GM18499 (cell line): ENCODE data around the gene METTL15.
"Not testable (repeated sequence)": the region's sequence is repeated elsewhere in the genome, so short reads cannot be mapped to it uniquely, and the experiment has no call there.

ENCODE experiments used
- ATAC-seq: cut with Tn5 transposase; IDR thresholded peaks from one replicate; pipeline ENCODE4 v1.9.1; 2021; ENCODE audit warnings: moderate number of reproducible peaks; ENCODE audit not compliant: insufficient read depth, unreplicated experiment

Gene METTL15, protein sequence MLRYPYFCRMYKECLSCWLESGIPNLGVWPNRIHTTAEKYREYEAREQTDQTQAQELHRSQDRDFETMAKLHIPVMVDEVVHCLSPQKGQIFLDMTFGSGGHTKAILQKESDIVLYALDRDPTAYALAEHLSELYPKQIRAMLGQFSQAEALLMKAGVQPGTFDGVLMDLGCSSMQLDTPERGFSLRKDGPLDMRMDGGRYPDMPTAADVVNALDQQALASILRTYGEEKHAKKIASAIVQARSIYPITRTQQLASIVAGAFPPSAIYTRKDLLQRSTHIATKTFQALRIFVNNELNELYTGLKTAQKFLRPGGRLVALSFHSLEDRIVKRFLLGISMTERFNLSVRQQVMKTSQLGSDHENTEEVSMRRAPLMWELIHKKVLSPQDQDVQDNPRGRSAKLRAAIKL

DNA sequence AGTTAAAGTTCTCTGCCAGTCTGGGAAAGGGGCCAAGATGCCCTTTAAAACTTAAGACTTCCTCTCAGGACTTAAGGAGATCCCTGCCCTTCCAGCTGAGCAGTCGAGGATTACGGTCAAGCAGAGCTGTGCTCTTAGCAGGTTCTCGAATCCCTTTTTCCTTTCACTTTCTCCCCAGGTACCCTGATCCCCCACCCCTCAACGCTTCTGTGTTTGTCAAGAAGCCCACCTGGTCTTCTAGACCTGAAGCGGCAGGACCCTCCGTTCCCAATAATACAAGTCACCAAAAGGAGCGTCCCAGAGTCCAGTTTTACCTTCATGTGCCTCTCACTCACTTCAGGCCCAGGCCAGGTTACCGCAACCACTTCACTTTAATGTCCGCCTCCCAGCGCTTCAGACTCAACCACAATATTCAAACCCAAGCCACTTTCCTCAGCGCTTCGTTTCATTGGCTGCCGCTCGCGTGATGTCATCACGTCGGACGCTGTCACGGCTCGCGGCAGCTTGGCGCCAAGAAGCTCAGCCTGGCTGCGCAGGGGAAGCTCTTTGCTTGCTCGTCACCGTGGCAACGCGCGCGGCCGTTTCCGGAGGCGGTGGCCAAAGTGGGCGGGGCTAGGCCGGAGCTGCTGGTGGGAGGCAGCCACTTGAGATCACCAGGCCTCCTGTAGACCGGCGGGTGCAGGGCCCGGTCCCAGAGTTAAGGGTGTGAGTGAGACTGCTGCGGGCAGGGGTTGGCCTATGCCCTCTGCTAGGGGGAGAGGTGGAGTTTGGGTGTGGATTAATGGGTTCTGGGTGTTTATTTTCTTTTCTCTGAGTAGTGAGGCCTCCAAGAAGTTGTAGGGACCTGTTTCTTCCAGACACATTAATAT is at the start of gene METTL15, which contains the start of gene KIF18A:
Gene METTL15 (plus strand): TSS at position 639 of the 869 bp plus-strand sequence. CDS start 4,947 bp downstream, outside the sequence.
Gene KIF18A (minus strand): TSS at position 407 of the 869 bp plus-strand sequence. CDS start 10,209 bp downstream, outside the sequence.
- ATAC-seq, result peak; percentile 96

DNA sequence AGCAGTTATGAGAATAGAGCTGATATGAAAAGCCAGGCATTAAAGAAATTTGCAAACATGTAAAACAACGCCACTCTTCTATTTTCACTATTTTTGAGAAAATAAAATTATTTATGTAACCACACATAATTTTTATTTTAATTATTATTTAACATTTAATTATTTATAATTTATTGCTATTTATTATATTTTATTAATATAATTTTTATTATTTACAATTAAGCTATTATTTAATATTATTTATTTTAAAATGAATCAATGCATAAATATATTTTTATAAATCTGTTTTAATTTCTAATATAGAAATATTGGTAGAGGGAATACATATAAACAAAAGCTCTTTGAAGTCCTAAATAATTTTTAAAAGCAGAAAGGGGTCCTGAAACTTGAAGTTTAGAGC is 36.9 kb upstream of the METTL15 start:
- no peak for ATAC-seq

DNA sequence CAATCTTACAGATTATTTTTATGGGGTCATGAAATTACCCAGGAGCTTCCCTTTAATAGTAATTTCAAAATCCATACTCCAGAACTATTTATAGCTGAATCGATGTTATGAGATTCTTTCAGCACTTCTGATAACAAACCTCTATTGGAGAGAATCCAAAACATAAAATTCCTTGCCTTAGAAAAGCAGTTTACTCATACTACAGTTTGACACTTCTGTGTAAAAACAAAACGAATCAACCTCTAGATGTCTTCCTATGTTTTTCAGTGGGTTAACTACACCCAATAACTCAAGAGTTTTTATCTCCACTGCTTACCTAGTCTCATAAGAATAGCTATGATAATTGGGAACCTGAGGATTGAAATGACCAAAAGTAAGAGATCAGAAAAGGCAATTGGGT is 35.9 kb upstream of the METTL15 start:
- ATAC-seq, result no peak

- no peak for ATAC-seq
Measured at GRCh38 chr11:28077521-28077920, 30.7 kb upstream of the METTL15 start.

GRCh38 chr11:28083118-28083517 is 25.1 kb upstream of the METTL15 start:
- ATAC-seq, result no peak

DNA sequence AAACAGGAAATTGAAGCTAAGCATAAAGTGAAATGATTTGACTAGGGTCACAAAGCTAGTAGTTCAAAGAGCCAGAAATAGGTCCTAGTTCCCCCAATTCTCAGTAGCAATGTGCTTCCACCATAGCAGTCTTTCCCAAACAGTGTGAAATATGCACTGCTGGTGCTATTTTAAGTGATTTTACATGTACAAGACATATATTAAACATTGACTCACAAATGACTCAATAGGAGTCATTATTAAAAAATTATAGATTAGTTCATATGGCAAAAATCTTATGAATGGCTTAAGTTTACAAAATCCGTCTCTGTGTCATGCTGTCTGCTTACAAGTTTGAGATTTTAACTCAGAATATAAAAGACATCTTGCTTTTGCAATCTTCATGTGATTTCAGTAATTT is 21.6 kb upstream of the METTL15 start:
- ATAC-seq, result no peak

GRCh38 chr11:28087192-28087591 is 21.0 kb upstream of the METTL15 start:
- ATAC-seq, result not testable (repeated sequence)

DNA sequence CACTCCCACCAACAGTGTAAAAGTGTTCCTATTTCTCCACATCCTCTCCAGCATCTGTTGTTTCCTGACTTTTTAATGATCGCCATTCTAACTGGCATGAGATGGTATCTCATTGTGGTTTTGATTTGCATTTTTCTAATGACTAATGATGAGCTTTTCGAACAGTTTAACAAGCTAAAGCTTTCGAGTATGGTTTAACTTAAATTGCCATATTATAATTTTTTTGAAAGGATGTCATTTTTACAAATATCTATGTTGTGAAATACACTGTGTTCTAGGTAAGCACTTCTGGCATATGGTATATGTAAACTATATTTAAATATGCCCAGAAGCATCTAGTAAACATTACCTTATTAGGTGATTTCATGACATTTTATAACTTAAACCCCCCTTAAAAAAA is 20.5 kb upstream of the METTL15 start:
- ATAC-seq, result not testable (repeated sequence)

GRCh38 chr11:28089378-28089777 is 18.8 kb upstream of the METTL15 start:
- no peak for ATAC-seq

DNA sequence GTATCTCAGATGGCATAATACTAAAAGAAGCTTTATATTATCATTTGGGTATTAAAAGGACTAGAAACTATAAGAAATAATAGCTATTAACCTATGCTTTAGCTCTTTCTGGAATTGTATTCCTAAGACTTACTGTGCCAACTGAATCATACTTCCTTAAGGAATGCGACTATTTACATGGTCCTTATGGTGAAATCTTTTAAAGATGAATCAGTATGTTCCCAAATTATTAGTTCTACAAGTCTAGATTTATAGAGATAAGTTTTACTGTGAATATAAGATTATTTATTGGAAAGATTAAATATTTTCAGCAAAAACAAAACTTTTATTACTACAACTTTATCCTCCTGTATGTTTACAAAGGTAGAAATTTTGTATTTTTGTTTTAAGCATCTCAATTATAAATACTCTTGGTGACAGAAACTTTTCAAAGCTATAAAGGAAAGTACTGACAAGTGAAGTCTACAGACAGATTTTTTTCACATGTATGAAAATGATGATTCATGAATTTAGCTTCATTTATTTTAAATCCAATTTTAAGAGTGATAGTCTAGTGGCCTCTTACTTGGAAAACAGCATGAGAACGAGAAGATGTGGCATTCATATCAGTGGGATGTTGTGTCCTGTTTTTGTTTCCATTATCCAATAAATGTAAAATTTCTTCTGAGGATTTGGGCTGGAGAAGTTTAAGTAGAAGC is 18.0 kb upstream of the METTL15 start:
- no peak for ATAC-seq

GRCh38 chr11:28092786-28093185 is 15.4 kb upstream of the METTL15 start:
- ATAC-seq, result no peak

- ATAC-seq, result no peak
Measured at GRCh38 chr11:28098257-28098656, 9.9 kb upstream of the METTL15 start.

DNA sequence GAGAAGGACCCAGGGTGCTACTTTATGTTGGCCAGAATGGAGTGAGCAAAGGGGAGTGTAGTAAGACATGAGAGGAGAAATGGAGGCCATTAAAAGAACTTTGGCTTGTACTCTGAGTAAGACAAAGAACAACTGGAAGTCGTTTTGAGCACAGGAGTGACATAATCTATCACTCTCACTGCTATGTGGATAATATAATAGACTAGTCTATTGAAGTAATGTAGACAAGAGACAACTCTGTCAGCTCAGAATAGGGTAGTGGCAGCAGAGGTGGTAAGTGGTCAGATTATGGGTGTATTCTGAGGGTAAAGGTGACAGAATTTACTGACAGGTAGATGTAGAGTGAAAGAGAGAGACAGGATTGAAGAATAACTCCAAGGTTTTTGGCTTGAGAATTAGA is 8.5 kb upstream of the METTL15 start:
- ATAC-seq, result no peak

- ATAC-seq, result no peak
Measured at GRCh38 chr11:28100665-28101064, 7.5 kb upstream of the METTL15 start.

GRCh38 chr11:28102300-28102699 is 5.9 kb upstream of the METTL15 start:
- not testable (repeated sequence) for ATAC-seq

DNA sequence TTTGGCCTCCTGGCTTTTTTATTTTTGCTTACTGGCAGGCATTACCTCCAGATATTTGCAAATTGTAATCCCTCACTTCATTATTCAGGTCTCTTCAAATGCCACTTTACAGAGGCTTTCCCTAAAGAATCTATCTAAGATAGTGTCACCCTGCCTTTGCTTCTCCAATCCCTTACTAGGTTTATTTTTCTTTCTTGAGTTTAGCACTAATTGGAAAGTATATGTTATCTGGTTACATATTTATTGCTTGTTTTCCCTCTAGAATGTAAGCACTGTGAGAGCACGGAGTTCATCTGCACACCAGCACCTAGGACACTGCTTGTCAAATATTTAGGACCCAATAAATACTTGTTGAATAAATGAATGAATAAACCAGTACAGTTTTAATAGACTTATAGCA is 3.8 kb upstream of the METTL15 start:
- ATAC-seq, result no peak

DNA sequence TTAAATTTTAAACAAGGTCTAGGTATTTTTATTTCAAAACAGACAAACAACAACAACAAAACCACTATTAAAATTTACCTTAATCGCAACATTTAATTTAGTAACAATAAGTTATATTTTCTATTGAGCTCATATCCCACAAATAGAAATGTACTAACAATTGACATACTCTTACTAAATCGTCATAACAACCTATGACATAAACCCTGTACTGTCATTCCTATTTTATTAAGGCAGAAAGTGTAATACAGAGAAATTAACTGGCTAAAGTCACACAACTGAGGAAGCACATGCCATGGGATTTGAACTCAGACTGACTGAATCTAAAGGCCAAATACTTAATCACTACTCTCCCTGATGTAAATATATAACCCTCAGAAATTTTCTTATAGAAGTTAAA is 3.2 kb upstream of the METTL15 start:
- ATAC-seq, result no peak

- no peak for ATAC-seq
Measured at GRCh38 chr11:28105869-28106268, 2.3 kb upstream of the METTL15 start.

- ATAC-seq, result no peak
Measured at GRCh38 chr11:28106353-28107043, 1.7 kb upstream of the METTL15 start.

GRCh38 chr11:28107191-28107749 is 918 bp upstream of the METTL15 start:
- ATAC-seq, result no peak
